HepG2 (cell line): ENCODE data around the gene TCF7L2. TPM values are rescaled to one million over a fixed set of nuclear protein-coding genes. Genes with fewer than 3 reads are reported as not detected.
A peak's percentile ranks its signal among the peaks of the same experiment; 100 is the strongest.

Source experiments
- CBX1 ChIP-seq: IDR thresholded peaks from one replicate; pipeline ENCODE4 v1.6.1; 2016; ENCODE audit warnings: antibody characterized with exemption, low read depth
- CCDC6 ChIP-seq: sonication (generic); formaldehyde crosslinking; IDR thresholded peaks from 2 replicates; pipeline ENCODE4 v1.8.1; 2022; ENCODE audit warnings: mild to moderate bottlenecking, missing genetic modification reagents, moderate library complexity
- CHCHD3 ChIP-seq: sonication (generic); formaldehyde crosslinking; IDR thresholded peaks from 2 replicates; pipeline ENCODE4 v1.8.0; 2022; ENCODE audit warnings: mild to moderate bottlenecking, missing genetic modification reagents, moderate library complexity
- HDAC1 ChIP-seq: sonication (generic); formaldehyde crosslinking; IDR thresholded peaks from 2 replicates; pipeline ENCODE4 v1.5.1; 2020; ENCODE audit warnings: mild to moderate bottlenecking, missing genetic modification reagents
- NCOR1 ChIP-seq: fragments of 200-600 bp; sonication (generic); IDR thresholded peaks from 2 replicates; pipeline ENCODE4 v1.7.0; 2017; ENCODE audit warnings: antibody characterized with exemption, low read length, borderline replicate concordance
- POLR2A ChIP-seq, 2 experiments: IDR thresholded peaks; 2 replicates each; pipeline ENCODE4 v1.6.1; 2011; ENCODE audit warnings: low read depth in 2 of 2, low read length in 2 of 2, mild to moderate bottlenecking in 1 of 2, moderate library complexity in 1 of 2; ENCODE audit not compliant: insufficient read depth in 1 of 2
- PPARG ChIP-seq: conservative IDR thresholded peaks from 2 replicates; pipeline ENCODE4 v1.6.1; 2016; ENCODE audit warnings: missing biosample characterization, missing genetic modification reagents
- SIX4 ChIP-seq: sonication (generic); formaldehyde crosslinking; IDR thresholded peaks from 2 replicates; pipeline ENCODE4 v1.4.0; 2020; ENCODE audit warnings: missing genetic modification reagents
- SP5 ChIP-seq: IDR thresholded peaks from 2 replicates; pipeline ENCODE4 v1.6.1; 2016; ENCODE audit warnings: low read depth, borderline replicate concordance
- YY1 ChIP-seq: IDR thresholded peaks from 2 replicates; pipeline ENCODE4 v1.6.1; 2011; ENCODE audit warnings: low read length, low read depth, moderate library complexity, mild to moderate bottlenecking; ENCODE audit not compliant: insufficient read depth, insufficient replicate concordance
- ZBTB38 ChIP-seq: sonication (generic); formaldehyde crosslinking; IDR thresholded peaks from 2 replicates; pipeline ENCODE4 v1.5.1; 2020; ENCODE audit warnings: mild to moderate bottlenecking, missing genetic modification reagents
- ZBTB4 ChIP-seq: sonication (generic); formaldehyde crosslinking; IDR thresholded peaks from 2 replicates; pipeline ENCODE4 v1.4.0; 2020; ENCODE audit warnings: missing genetic modification reagents, mild to moderate bottlenecking, borderline replicate concordance
- ZNF121 ChIP-seq: sonication (generic); formaldehyde crosslinking; IDR thresholded peaks from 2 replicates; pipeline ENCODE4 v1.5.0; 2020; ENCODE audit warnings: mild to moderate bottlenecking, missing genetic modification reagents
- ZNF136 ChIP-seq: sonication (generic); formaldehyde crosslinking; IDR thresholded peaks from 2 replicates; pipeline ENCODE4 v1.8.1; 2022; ENCODE audit warnings: low read depth, mild to moderate bottlenecking, moderate library complexity, missing genetic modification reagents
- ZNF282 ChIP-seq: fragments of 450-650 bp; IDR thresholded peaks from 2 replicates; pipeline ENCODE4 v1.6.1; 2018; ENCODE audit not compliant: partially characterized antibody
- ZNF354B ChIP-seq: sonication (generic); formaldehyde crosslinking; IDR thresholded peaks from 2 replicates; pipeline ENCODE4 v1.8.0; 2022; ENCODE audit warnings: mild to moderate bottlenecking, missing genetic modification reagents
- ZNF546 ChIP-seq: sonication (generic); formaldehyde crosslinking; conservative IDR thresholded peaks from 2 replicates; pipeline ENCODE4 v1.8.1; 2023; ENCODE audit warnings: mild to moderate bottlenecking, missing genetic modification reagents
- ZNF746 ChIP-seq: sonication (generic); formaldehyde crosslinking; IDR thresholded peaks from 2 replicates; pipeline ENCODE4 v1.8.0; 2022; ENCODE audit warnings: mild to moderate bottlenecking, missing genetic modification reagents
- ZNF761 ChIP-seq: sonication (generic); formaldehyde crosslinking; conservative IDR thresholded peaks from 2 replicates; pipeline ENCODE4 v1.4.0; 2020; ENCODE audit warnings: mild to moderate bottlenecking, missing genetic modification reagents
- ZNF850 ChIP-seq: sonication (generic); formaldehyde crosslinking; conservative IDR thresholded peaks from 2 replicates; pipeline ENCODE4 v1.9.0; 2021; ENCODE audit warnings: mild to moderate bottlenecking, missing genetic modification reagents
- polyA plus RNA-seq, 8 experiments: library from polyadenylated mRNA; depleted of rRNA in 3 of 8; stranded (reverse) in 7 of 8; unstranded in 1 of 8; fragments of >200 nt; fragmentation: Illumina TruSeq in 4 of 8; extraction: Trizol in 4 of 8; gene quantifications; 2 replicates each; pipeline versions ENCODE4 v1.2.1 to v1.2.3, GENCODE V29; 2011 to 2016; ENCODE audit warnings: low read depth in 4 of 8, missing spikeins in 1 of 8, mixed read lengths in 1 of 8; ENCODE audit not compliant: insufficient read depth in 1 of 8
- total RNA-seq, 5 experiments: library from RNA; depleted of rRNA; stranded (reverse); fragments of >200 nt; fragmentation: Illumina TruSeq; extraction: Trizol; gene quantifications; 2 replicates each; pipeline ENCODE4 v1.2.3, GENCODE V29; 2016; ENCODE audit warnings: low read depth in 1 of 5
- TF ChIP-seq, protein P1 (sequence below): sonication (generic); IDR thresholded peaks from 2 replicates; pipeline ENCODE4 v1.6.1; 2016; ENCODE audit warnings: low read depth, borderline replicate concordance
- TF ChIP-seq, protein P2 (sequence below): sonication (generic); formaldehyde crosslinking; IDR thresholded peaks from 2 replicates; pipeline ENCODE4 v1.8.0; 2022; ENCODE audit warnings: missing genetic modification reagents, mild to moderate bottlenecking, moderate library complexity, borderline replicate concordance
- TF ChIP-seq, protein P3 (sequence below), 2 experiments: fragments of 450-650 bp in 1 of 2; sonication (generic) in 1 of 2; formaldehyde crosslinking; IDR thresholded peaks; 2 replicates each; pipeline versions ENCODE4 v1.5.0 to v1.8.0; 2020 to 2022; ENCODE audit warnings: mild to moderate bottlenecking in 1 of 2, missing genetic modification reagents in 1 of 2

TCF7L2 gene
- total and polyA plus RNA-seq, 2 of the 13 experiments (the other 11 are each of a cell fraction or from before 2014, with no cell fraction given): 3.9 to 13.7 TPM

DNA sequence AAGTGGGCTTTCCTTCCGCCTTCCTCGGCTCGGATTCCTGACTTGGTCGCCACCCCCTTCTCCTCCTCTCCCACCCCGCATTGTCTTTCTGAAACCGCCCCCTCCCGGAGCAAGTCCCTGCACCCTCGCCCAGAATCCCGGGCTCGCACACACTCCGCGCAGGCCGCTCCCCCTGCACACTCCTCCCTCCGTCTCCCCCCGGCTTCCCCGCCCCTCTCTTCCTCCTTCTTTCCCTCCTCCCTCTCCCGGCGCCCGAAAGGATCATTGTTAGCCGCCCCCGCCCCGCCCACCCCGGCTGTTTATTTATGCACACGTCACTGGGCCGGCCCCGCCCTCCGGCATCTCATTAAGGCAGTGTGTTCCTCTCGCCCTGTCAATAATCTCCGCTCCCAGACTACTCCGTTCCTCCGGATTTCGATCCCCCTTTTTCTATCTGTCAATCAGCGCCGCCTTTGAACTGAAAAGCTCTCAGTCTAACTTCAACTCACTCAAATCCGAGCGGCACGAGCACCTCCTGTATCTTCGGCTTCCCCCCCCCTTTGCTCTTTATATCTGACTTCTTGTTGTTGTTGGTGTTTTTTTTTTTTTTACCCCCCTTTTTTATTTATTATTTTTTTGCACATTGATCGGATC is at the start of gene TCF7L2 (continued):
- TF ChIP-seq, protein P1, sequence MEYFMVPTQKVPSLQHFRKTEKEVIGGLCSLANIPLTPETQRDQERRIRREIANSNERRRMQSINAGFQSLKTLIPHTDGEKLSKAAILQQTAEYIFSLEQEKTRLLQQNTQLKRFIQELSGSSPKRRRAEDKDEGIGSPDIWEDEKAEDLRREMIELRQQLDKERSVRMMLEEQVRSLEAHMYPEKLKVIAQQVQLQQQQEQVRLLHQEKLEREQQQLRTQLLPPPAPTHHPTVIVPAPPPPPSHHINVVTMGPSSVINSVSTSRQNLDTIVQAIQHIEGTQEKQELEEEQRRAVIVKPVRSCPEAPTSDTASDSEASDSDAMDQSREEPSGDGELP: peak; percentile 6; the same call in 1 of the 2 replicates
- peak; percentile 55 to 56; a peak in 3 of 4 replicates for TF ChIP-seq POLR2A (IDR thresholded peaks at IDR 0.05; ENCODE audit: insufficient read depth in 1 of 2, low read depth in 2 of 2, low read length in 2 of 2)
- TF ChIP-seq HDAC1 (CRISPR knock-in tag): 0 out of 2 replicates have a peak, but pooled peaks have one; percentile 42
- TF ChIP-seq YY1: no peak
- no peak for TF ChIP-seq CBX1
- TF ChIP-seq NCOR1: peak; percentile 63; the same call in 1 of the 2 replicates
- no peak for TF ChIP-seq ZNF850
- no peak for TF ChIP-seq ZNF354B (CRISPR knock-in tag)
- no peak; the same call in 1 of the 2 replicates for TF ChIP-seq ZNF746 (CRISPR knock-in tag)
- TF ChIP-seq, protein P2, sequence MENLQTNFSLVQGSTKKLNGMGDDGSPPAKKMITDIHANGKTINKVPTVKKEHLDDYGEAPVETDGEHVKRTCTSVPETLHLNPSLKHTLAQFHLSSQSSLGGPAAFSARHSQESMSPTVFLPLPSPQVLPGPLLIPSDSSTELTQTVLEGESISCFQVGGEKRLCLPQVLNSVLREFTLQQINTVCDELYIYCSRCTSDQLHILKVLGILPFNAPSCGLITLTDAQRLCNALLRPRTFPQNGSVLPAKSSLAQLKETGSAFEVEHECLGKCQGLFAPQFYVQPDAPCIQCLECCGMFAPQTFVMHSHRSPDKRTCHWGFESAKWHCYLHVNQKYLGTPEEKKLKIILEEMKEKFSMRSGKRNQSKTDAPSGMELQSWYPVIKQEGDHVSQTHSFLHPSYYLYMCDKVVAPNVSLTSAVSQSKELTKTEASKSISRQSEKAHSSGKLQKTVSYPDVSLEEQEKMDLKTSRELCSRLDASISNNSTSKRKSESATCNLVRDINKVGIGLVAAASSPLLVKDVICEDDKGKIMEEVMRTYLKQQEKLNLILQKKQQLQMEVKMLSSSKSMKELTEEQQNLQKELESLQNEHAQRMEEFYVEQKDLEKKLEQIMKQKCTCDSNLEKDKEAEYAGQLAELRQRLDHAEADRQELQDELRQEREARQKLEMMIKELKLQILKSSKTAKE (CRISPR knock-in tag): peak; percentile 16; the same call in 1 of the 2 replicates
- no peak for TF ChIP-seq ZNF761 (CRISPR knock-in tag)
- no peak for TF ChIP-seq PPARG (CRISPR knock-in tag)
- no peak for TF ChIP-seq ZBTB4
- TF ChIP-seq ZBTB38 (CRISPR knock-in tag): peak; percentile 74
- peak; percentile 87 for TF ChIP-seq SP5 (CRISPR knock-in tag)
- TF ChIP-seq SIX4 (CRISPR knock-in tag): no peak
- TF ChIP-seq CHCHD3 (CRISPR knock-in tag): no peak
- no peak for TF ChIP-seq ZNF121
- 0 out of 2 replicates have a peak, but pooled peaks have one; percentile 39 for TF ChIP-seq ZNF136 (CRISPR knock-in tag)
- TF ChIP-seq CCDC6 (CRISPR knock-in tag): 0 out of 2 replicates have a peak, but pooled peaks have one; percentile 49
- TF ChIP-seq, protein P3, sequence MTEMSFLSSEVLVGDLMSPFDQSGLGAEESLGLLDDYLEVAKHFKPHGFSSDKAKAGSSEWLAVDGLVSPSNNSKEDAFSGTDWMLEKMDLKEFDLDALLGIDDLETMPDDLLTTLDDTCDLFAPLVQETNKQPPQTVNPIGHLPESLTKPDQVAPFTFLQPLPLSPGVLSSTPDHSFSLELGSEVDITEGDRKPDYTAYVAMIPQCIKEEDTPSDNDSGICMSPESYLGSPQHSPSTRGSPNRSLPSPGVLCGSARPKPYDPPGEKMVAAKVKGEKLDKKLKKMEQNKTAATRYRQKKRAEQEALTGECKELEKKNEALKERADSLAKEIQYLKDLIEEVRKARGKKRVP (CRISPR knock-in tag; IDR thresholded peaks at IDR 0.05): no peak
- no peak for TF ChIP-seq ZNF546 (CRISPR knock-in tag)
- no peak for TF ChIP-seq ZNF282
